OCI-LY7 (cell line): ENCODE measurements around the gene JPH2.

Experiments used
- CTCF ChIP-seq: fragments of 200-600 bp; sonication (generic); conservative IDR thresholded peaks from 2 replicates; pipeline ENCODE4 v1.5.1; 2014; ENCODE audit warnings: mild to moderate bottlenecking, antibody characterized with exemption, low read length, moderate library complexity, mixed read lengths
- EZH2phosphoT487 ChIP-seq: fragments of 200-600 bp; sonication (generic); IDR thresholded peaks from 2 replicates; pipeline ENCODE4 v1.6.1; 2018; ENCODE audit warnings: low read depth, borderline replicate concordance, mild to moderate bottlenecking, mixed run types, antibody characterized with exemption, low read length, moderate library complexity, mixed read lengths

GRCh38 chr20:44137266-44137801 lies 49.7 kb downstream of the JPH2 start:
- no peak for TF ChIP-seq CTCF
- no peak for TF ChIP-seq EZH2phosphoT487
